ENCODE measurements around the gene KLRK1. TPM values are rescaled to one million over a fixed set of nuclear protein-coding genes. Genes with fewer than 3 reads are reported as not detected.
A peak's percentile ranks its signal among the peaks of the same experiment; 100 is the strongest.
"Not testable (repeated sequence)": the region's sequence is repeated elsewhere in the genome, so short reads cannot be mapped to it uniquely, and the experiment has no call there.

Gene KLRK1
- total and polyA plus RNA-seq, 12 donors, result 0.25 to 5.2 (median 1.4) TPM; not detected in 2

DNA sequence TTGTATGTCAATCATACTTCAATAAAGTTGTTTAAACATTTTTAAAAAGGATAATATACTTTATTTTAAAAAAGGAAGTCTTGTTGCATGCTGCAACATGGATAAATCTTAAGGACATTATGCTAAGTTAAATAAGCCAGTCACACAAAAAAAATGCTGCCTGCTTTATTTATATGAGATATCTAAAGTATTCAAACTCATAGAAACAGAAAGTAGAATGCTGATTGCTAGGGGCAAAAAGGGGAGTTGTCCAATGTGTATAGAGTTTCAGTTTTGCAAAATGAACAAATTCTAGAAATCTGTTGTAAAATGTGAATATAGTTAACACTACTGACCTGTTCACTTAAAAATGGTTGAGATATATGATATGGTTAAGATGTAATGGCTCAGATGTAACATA is 11.0 kb upstream of the KLRK1 start:
- no peak for DNase-seq
- intact Hi-C loops (cut with DNase I), result no loop called here
- TF ChIP-seq POLR2A (IDR thresholded peaks at IDR 0.05), result no peak
- H3K27me3 ChIP-seq, result peaks cover 3% of the 10 kb centered on the region
- no peak overlapping the region for H3K4me3 ChIP-seq
- no peaks in the 10 kb centered on the region for H3K4me1 ChIP-seq (replicated peaks in 1 of 2)
- H3K9me3 ChIP-seq (replicated peaks in 1 of 3), result no peaks in the 10 kb centered on the region
- no peak overlapping the region for H3K27ac ChIP-seq
- no peaks in the 10 kb centered on the region for H3K36me3 ChIP-seq (replicated peaks in 1 of 2)

DNA sequence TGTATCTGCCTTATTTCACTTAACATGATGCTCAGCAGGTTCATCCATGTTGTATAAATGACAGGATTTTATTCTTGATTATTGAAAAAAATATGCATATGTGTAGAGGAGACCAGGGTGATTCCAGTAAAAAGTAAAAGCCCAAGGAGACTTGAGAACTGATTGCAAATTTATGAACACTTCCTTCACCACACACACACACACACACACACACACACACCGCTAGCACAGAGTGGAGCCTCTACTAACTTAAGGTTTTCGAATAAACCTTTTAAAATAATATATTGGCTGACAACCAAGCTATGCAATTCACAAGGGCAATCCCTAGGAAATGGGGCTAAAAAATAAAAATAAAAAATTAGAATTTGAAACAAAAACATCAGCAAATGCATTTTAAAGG is 8.3 kb upstream of the KLRK1 start:
- Histone ChIP-seq H3K27me3 (peaks cover 3% of the 10 kb centered on the region), H3K36me3 (replicated peaks in 1 of 2) (no peaks in the 10 kb centered on the region), H3K27ac (no peak overlapping the region), H3K4me1 (replicated peaks in 1 of 2) (no peaks in the 10 kb centered on the region), H3K9me3 (replicated peaks in 1 of 3) (no peaks in the 10 kb centered on the region), H3K4me3 (no peak overlapping the region)
- WGBS, 4 donors, result 77 to 90% (median 89%) methylated on average over 2 of the region's 2 CpGs
- TF ChIP-seq, protein P1, sequence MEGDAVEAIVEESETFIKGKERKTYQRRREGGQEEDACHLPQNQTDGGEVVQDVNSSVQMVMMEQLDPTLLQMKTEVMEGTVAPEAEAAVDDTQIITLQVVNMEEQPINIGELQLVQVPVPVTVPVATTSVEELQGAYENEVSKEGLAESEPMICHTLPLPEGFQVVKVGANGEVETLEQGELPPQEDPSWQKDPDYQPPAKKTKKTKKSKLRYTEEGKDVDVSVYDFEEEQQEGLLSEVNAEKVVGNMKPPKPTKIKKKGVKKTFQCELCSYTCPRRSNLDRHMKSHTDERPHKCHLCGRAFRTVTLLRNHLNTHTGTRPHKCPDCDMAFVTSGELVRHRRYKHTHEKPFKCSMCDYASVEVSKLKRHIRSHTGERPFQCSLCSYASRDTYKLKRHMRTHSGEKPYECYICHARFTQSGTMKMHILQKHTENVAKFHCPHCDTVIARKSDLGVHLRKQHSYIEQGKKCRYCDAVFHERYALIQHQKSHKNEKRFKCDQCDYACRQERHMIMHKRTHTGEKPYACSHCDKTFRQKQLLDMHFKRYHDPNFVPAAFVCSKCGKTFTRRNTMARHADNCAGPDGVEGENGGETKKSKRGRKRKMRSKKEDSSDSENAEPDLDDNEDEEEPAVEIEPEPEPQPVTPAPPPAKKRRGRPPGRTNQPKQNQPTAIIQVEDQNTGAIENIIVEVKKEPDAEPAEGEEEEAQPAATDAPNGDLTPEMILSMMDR (IDR thresholded peaks at IDR 0.05), result no peak
- TF ChIP-seq POLR2A (IDR thresholded peaks at IDR 0.05), result no peak
- no peak for DNase-seq
- intact Hi-C loops (cut with DNase I), result no loop called here

DNA sequence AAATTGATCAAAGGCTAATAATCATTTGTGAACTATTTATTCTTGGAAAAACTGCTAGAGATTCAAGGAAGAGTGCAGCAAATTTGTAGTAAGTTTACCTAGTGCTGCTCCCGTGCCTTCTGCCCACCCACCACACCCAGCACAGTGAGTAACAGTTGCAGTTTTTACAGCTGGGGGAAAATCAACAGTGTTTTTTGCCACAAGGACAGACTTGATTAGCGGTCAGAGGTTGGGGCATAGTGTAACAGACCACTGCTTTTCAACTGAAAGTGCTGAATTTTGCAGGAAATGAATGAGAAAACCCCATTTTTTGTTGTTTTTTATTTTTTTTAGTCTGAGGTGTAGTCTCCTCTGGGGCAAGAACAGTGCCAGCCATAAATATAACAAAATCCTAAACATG is 7.5 kb upstream of the KLRK1 start:
- TF ChIP-seq POLR2A (IDR thresholded peaks at IDR 0.05), result no peak
- TF ChIP-seq, protein P1 (IDR thresholded peaks at IDR 0.05), result no peak
- no peaks in the 10 kb centered on the region for H3K9me3 ChIP-seq (replicated peaks in 1 of 3)
- H3K4me1 ChIP-seq (replicated peaks in 1 of 2), result no peaks in the 10 kb centered on the region
- no peak for DNase-seq
- peaks cover 3% of the 10 kb centered on the region for H3K27me3 ChIP-seq
- H3K36me3 ChIP-seq (replicated peaks in 1 of 2), result no peaks in the 10 kb centered on the region
- WGBS, 4 donors, result 43 to 87% (median 69%) methylated on average over 2 of the region's 2 CpGs
- intact Hi-C loops (cut with DNase I), result no loop called here
- no peak overlapping the region for H3K27ac ChIP-seq
- no peak overlapping the region for H3K4me3 ChIP-seq

DNA sequence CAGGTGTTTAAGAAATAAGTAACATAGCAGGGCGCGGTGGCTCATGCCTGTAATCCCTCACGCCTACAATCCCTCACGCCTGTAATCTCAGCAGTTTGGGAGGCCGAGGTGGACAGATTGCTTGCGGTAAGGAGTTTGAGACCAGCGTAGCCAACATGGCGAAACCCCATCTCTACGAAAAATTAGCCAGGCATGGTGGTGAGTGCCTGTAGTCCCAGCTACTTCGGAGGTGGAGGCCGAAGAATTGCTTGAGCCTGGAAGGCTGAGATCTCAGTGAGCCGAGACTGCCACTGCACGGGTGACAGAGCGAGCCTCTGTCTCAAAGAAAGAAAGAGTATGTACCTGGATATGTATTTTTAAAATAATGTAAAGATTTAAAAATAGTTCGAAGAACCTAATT is 6.3 kb upstream of the KLRK1 start:
- H3K27ac ChIP-seq; H3K4me3 ChIP-seq; H3K9me3 ChIP-seq (replicated peaks in 1 of 3); H3K36me3 ChIP-seq (replicated peaks in 1 of 2); H3K27me3 ChIP-seq; DNase-seq; intact Hi-C loops (cut with DNase I); H3K4me1 ChIP-seq (replicated peaks in 1 of 2): not testable (repeated sequence)
- 85 to 91% (median 89%) methylated on average over 15 of the region's 15 CpGs for WGBS, 4 donors

DNA sequence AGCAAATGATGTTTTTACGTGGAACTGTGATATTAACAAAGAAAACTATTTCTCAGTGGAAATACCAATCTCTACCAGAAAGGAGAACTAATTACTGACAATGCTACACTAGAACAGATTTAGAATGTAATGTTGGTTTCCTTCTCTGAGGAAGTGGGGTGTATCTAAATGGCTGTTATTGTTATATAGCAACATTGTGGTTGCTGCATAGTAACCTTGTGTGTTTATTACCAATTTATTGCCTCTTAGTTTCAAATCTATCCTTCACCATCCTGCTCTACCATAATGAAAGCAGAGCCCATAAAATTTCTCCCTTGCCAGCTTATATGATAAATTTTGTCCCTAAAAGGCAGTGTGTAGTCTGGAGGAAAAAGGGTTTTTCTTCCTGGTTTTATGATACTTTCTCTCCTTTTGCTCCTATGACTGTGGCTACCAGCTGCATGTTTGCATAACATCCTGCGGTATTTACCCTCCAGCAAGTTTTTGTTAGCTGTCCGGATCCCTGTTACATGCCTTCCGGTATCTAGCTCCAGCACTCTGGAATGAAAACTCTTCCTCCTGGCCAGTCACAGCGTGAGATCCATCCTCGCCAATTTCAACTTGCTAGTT is 5.7 kb upstream of the KLRK1 start:
- DNase-seq, result peak in 2 of 7 donors; percentile 21 to 24
- intact Hi-C loops (cut with DNase I), result no loop called here
- 47 to 56% (median 51%) methylated on average over 6 of the region's 6 CpGs for WGBS, 4 donors
- Histone ChIP-seq H3K4me1 (replicated peaks in 1 of 2) (no peaks in the 10 kb centered on the region), H3K4me3 (no peak overlapping the region), H3K9me3 (replicated peaks in 1 of 3) (no peaks in the 10 kb centered on the region), H3K27me3 (peaks cover 3% of the 10 kb centered on the region), H3K36me3 (replicated peaks in 1 of 2) (no peaks in the 10 kb centered on the region), H3K27ac (peak overlapping the region in 1 of 5 donors; percentile 53)
- TF ChIP-seq POLR2A (IDR thresholded peaks at IDR 0.05), result no peak
- TF ChIP-seq, protein P1 (IDR thresholded peaks at IDR 0.05), result no peak

DNA sequence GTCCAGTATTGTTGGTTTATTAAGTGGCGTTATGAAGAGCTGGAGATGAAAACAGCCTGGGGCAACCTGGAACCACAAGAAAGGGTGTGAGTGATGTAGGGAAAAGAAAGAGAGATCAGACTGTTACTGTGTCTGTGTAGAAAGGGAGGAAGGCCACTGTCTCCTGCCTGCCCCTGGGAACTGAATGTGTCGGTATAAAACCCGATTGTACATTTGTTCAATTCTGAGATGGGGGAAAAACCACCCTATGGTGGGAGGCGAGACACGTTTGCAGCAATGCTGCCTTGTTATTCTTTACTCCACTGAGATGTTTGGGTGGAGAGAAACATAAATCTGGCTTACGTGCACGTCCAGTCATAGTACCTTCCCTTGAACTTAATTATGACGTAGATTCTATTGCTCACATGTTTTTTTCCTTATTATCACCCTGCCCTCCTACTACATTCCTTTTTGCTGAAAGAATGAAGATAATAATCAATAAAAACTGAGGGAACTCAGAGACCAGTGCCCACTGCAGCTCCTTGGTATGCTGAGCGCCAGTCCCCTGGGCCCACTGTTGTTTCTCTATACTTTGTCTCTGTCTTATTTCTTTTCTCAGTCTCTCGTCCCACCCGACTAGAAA is 4.8 kb upstream of the KLRK1 start:
- H3K27me3 ChIP-seq; DNase-seq; H3K4me1 ChIP-seq (replicated peaks in 1 of 2); H3K4me3 ChIP-seq; H3K27ac ChIP-seq; H3K36me3 ChIP-seq (replicated peaks in 1 of 2); H3K9me3 ChIP-seq (replicated peaks in 1 of 3); intact Hi-C loops (cut with DNase I): not testable (repeated sequence)
- 74 to 84% (median 79%) methylated on average over 11 of the region's 11 CpGs for WGBS, 4 donors

Data from adrenal gland (tissue), 12 donors.